GM21529 (cell line): ENCODE data around the gene BTBD7.
"Not testable (repeated sequence)": the region's sequence is repeated elsewhere in the genome, so short reads cannot be mapped to it uniquely, and the experiment has no call there.

Experiments used
- ATAC-seq: cut with Tn5 transposase; IDR thresholded peaks from one replicate; pipeline ENCODE4 v1.9.1; 2021; ENCODE audit not compliant: unreplicated experiment

BTBD7 gene

GRCh38 chr14:93332853-93333630 lies at the start of gene BTBD7:
Gene BTBD7, minus strand, starts transcription at chr14:93333036. Its CDS starts 36,985 bp downstream, at chr14:93296051.
- ATAC-seq, result peak; percentile 83

- ATAC-seq, result no peak
Measured at GRCh38 chr14:93381644-93382043, 48.8 kb upstream of the BTBD7 start.

GRCh38 chr14:93379831-93380230 lies 47.0 kb upstream of the BTBD7 start:
- no peak for ATAC-seq

- ATAC-seq, result peak; percentile 97
Measured at GRCh38 chr14:93375673-93376156, 42.9 kb upstream of the BTBD7 start.

GRCh38 chr14:93369713-93370266 lies 37.0 kb upstream of the BTBD7 start:
- peak; percentile 93 for ATAC-seq

GRCh38 chr14:93368996-93369712 lies 36.3 kb upstream of the BTBD7 start:
- ATAC-seq, result peak; percentile 31

- not testable (repeated sequence) for ATAC-seq
Measured at GRCh38 chr14:93354873-93355272, 22.0 kb upstream of the BTBD7 start.

GRCh38 chr14:93348292-93348691 lies 15.5 kb upstream of the BTBD7 start:
- ATAC-seq, result no peak

GRCh38 chr14:93347850-93348249 lies 15.0 kb upstream of the BTBD7 start:
- no peak for ATAC-seq

GRCh38 chr14:93346926-93347721 lies 14.3 kb upstream of the BTBD7 start, which contains the start of gene COX8C:
Gene COX8C, plus strand, starts transcription at chr14:93347182. Its CDS starts 87 bp downstream, at chr14:93347269.
- ATAC-seq, result no peak

GRCh38 chr14:93343797-93344196 lies 11.0 kb upstream of the BTBD7 start:
- ATAC-seq, result no peak

- ATAC-seq, result no peak
Measured at GRCh38 chr14:93343266-93343665, 10.4 kb upstream of the BTBD7 start.

- no peak for ATAC-seq
Measured at GRCh38 chr14:93337884-93338283, 5.0 kb upstream of the BTBD7 start.

GRCh38 chr14:93337143-93337753 lies 4.4 kb upstream of the BTBD7 start:
- no peak for ATAC-seq

GRCh38 chr14:93333631-93334103 lies 831 bp upstream of the BTBD7 start:
- no peak for ATAC-seq

GRCh38 chr14:93332397-93332852 lies 411 bp downstream of the BTBD7 start:
- ATAC-seq, result peak; percentile 62

- ATAC-seq, result peak; percentile 0
Measured at GRCh38 chr14:93331728-93332396, 974 bp downstream of the BTBD7 start.

- ATAC-seq, result no peak
Measured at GRCh38 chr14:93331002-93331727, 1.7 kb downstream of the BTBD7 start.

- no peak for ATAC-seq
Measured at GRCh38 chr14:93330609-93331000, 2.2 kb downstream of the BTBD7 start.
